GM18499 (cell line): ENCODE results near the gene TMEM60.

Experiments used
- ATAC-seq: cut with Tn5 transposase; IDR thresholded peaks from one replicate; pipeline ENCODE4 v1.9.1; 2021; ENCODE audit warnings: moderate number of reproducible peaks; ENCODE audit not compliant: insufficient read depth, unreplicated experiment

Gene TMEM60

DNA sequence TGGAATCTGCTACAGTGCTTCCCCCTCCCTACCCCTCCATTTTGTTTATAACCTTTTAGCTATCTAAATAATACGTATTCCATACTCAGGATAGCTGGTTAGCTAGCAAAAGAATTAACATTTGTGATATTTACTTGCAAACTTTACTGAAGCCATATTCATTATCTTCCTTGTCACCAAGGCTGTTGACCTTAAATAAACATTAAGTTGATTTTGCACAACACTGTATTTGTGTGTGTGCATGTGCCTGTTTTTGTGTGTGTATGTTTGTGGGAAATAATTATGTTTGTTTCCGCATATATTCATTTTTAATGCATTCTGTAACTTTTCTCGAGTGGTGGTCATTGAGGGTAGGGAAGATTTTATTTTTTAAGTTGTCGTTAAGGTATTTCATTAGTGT, 15.9 kb downstream of the TMEM60 start:
- ATAC-seq = no peak

DNA sequence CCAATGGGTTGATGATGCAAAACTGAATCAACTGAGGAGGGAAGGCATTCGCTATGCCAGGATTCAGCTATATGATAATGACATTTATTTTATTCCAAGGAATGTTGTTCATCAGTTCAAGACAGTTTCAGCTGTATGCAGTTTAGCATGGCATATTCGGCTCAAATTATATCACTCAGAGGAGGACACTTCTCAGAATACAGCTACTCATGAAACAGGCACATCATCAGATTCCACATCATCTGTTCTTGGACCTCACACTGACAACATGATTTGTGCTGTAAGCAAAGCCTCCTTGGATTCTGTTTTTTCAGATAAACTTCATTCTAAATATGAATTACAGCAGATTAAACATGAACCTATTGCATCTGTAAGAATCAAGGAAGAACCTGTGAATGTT, 19.7 kb downstream of the TMEM60 start:
- ATAC-seq = no peak

DNA sequence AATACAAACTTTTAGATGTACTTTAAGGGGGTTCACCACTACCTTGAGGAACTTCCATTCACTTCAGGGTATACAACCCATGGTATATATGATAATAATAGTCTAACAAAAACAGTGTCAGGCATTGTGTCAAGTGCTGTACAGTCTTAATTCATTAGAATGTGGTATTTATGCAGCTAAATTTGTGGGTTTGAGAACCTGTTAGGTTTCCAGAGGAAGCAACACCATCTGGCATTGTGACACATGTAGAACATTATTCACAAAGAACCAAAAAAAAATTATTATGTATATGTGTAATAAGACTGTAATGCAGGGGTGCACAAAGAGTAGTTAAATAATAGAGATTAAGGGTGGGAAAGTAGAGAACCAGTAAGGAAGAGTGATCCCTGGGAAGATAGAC, 26.3 kb downstream of the TMEM60 start:
- ATAC-seq = no peak

DNA sequence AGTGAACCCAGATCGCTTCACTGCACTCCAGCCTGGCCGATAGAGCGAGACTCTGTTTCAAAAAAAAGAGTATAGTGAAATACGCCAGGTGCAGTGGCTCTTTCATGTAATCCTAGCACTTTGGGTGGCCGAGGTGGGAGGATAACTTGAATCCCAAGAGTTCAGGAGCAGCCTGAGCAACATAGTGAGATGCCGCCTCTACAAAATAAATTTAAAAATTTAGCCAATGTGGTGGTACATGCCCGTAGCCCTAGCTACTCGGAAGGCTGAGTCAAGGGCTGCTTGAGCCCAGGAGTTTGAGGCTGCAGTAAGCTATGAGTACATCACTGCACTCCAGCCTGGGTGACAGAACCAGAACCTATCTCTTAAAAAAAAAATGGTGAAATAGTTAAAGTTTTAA, 27.9 kb downstream of the TMEM60 start:
- no peak for ATAC-seq

DNA sequence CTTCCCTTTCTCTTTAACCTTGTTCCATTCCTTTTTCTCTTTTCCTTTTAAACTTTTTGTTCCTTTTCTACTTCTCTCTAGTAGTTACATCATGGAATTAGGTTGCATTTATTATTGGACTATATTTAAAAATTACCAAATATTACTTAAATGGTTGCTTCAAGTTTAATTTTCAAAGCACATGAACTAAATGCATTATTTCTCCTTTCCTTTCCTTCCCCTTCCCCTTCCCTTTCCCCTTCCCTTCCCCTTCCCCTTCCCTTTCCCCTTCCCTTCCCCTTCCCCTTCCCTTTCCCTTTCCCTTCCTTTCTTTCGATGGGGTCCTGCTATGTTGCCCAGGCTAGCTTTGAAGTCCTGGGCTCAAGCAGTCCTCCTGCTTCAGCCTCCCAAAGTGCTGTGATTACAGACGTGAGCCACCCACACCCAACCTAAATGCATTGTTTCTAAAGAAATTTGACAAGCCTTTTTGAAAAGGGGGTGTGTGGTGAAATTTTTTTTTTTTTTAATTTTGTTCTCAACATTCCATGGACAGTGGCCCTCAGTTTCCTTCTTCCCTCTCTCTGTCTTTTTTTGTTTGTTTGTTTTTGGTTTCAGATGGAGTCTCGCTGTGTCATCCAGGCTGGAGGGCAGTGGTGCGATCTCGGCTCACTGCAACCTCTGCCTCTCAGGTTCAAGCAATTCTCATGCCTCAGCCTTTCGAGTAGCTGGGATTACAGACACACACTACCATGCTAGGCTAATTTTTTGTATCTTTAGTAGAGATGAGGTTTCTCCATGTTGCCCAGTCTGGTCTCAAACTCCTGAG, 31.2 kb downstream of the TMEM60 start:
- ATAC-seq = no peak

DNA sequence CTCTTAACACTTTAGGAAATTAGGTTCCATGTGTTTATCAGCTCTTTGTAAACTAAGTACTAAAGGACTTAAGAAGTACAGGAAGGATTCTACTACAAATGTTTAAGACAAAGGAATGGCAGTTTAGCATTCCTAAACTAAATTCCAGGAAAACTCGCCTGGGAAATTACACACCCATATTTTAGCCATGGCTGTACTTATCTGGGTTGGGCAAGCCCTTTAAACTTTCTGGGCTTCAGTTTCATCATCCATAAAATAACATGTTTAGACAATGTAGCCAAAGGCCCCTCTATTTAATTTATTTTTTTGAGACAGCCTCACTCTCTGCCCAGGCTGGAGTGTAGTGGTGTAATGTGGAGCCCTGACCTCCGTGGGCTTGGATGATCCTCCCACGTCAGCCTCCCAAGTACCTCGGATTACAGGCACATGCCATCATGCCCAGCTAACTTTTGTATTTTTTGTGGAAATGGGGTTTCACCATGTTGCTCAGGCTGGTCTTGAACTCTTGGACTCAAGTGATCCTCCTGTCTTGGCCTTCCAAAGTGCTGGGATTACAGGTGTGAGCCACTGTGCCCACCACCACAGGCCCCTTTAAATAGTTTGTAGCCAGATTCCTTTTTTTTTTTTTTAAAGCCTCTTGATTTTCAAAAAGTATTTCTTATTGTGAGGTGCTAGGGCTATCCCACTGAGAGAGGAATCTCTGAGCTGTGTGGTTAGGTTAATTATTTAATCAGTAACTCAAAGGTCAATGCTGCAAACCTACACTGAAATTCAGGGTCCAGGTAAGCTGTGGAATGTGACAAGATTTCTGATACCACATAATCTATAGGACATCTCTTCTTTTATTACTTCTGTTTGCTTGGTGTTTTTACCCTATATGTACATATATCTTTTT, 32.1 kb downstream of the TMEM60 start:
- no peak for ATAC-seq

DNA sequence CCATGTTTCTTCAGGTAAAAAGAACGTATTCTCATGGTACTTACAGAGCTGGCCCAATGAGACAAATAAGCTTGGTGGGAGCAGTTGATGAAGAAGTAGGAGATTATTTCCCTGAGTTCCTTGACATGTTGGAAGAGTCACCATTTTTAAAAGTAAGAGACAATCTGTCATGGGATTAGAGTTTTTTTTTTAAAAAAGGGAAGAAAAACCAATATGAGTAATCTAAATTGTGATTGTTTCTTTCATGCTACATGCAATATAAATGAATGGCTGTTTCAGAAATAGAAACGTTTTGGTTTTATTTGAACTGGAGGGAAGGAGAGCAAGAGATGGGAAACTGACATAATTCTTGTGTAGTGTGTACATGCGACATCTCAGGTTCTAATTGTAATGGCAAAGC, 32.8 kb downstream of the TMEM60 start:
- no peak for ATAC-seq

DNA sequence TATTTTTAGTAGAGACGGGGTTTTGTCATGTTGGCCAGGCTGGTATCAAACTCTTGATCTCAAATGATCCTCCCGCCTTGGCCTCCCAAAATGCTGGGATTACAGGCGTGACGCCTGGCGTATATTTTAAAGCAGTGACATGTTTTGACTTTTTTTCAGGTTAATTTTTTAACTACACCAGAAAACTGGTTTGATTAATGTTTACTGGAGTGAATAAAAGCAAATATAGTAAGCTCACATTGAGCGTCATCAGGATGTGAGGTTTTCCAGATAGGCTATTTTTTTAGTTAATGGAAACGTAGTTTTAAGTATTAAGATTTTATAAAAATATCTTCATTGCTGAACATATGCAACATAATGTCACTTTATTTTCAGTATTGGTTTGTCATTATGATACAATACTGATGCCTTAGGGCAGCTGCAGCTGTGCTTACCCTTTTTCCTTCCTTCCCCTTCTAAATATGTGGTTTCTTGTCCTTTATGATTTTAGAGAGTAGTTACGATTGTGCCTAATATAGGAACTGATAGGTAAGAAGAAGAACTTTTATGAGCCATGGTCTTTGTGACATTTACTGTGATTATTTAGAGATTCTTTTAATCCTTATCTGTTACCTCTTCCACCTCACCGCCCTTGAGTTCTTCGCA, 37.3 kb downstream of the TMEM60 start:
- no peak for ATAC-seq

DNA sequence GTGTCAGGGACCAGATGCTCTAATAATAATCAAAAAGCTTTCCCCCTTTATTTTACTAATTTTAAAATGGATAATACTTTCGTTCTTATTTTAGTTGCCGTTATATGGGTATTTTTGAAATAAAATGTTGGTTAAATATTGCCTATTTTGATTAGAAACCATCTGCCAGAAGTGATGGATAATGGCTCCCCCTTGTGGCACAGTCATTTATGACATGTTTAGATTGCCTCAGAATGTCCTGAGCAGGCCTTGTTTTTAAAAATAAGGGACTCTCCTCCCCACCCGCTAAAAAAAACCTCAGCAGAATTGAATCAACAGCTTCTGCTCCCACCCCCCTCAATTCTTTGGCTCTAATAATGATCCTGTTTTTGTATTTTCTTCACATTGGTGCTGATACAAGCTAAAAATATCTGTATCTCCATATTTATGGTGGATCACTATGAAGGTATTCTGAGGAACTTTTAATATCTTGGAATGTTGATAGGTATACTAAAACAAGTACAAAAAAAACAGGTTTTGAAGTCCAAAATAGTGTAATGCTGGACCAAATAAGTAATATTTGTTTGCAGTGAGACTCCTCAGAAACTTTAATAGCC, 38.8 kb downstream of the TMEM60 start:
- ATAC-seq = no peak

DNA sequence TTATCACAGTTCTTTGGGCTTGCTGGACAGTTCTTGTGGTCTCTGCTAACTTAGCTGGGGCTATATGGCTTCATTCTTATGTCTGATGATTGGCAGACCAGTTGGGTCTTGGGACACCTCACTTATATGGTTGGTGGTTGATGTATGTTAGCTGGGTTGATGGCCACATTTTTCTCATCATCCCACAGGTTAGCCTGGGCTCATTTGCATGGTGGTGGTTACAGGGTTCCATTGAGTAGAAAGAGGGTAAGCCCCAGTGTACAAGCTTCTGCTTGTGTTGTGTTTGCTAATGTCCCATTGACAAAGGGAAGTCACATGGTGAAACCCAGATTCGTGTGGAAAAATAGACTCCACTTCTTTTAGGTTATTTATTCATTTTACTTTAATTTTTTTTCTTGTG, 40.6 kb downstream of the TMEM60 start:
- peak; percentile 94 for ATAC-seq

DNA sequence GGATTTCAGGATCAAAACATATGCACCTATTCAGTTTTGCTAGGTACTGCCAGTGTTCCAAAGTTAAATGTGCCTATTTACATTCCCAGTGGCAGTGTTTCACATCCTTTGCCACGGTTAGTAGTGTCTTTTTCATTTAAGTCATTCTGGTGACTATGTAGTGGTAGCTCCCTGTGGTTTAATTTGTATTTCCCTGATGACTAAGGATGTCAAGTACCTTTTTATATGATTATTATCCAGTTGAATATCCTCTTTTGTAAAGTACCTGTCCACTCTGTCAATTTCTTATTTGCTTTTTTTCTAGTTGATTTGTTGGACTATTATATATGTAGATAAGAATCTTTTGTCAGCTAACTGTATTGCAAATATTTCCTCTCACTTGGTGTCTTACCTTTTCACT, 45.1 kb downstream of the TMEM60 start:
- no peak for ATAC-seq

DNA sequence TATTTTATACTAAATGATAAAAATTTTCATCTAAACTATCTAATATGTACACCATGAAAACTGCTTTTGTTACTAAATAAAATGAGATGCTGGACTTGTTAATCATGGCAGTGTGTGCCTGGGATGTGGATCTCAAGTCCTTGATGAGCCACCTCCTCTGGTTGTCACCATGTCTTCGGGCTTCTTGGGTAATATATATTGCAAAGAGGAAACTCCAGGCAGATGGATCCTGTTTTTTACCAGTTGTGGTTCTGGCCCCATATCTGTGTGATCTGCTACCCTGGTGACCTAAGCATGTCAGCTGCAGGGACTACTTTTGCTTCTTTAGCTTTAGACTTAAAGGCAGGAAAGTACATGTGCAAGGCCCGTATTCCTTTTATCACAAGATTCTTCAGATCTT, 46.2 kb downstream of the TMEM60 start:
- ATAC-seq = no peak

DNA sequence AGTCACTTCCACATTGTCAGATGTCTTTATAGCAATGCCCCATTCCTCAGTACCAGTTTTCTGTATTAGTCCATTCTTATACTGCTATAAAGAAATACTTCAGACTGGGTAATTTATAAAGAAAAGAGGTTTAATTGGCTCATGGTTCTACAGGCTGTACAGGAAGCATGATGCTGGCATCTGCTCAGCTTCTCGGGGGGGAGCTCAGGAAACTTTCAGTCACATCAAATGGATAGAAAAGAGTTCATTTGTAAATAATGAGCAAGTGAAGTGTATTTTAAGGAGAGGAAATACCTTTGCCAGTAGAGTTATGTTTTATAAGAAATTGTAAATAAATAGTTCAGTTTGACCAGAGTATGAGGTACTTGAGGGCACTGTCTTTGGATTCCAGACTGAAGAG, 50.5 kb downstream of the TMEM60 start:
- ATAC-seq = no peak

DNA sequence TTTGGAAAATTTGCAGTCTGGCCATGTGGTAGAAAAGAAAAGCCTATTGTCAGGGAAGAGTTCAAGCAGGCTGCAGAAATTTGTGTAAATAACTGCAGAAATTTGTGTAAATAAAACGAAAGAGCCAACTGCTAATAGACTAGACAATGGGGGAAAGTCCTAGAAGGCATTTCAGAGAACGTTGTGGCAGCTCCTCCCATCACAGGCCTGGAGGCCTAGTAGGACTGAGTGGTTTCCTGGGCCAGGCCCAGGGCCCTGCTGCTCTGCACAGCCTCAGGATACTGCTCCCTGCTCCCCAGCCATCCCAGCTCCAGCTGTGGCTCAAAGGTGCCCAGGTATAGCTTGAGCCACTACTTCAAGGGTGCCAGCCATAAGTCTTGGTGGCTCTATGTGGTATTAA, 51.1 kb downstream of the TMEM60 start:
- no peak for ATAC-seq

DNA sequence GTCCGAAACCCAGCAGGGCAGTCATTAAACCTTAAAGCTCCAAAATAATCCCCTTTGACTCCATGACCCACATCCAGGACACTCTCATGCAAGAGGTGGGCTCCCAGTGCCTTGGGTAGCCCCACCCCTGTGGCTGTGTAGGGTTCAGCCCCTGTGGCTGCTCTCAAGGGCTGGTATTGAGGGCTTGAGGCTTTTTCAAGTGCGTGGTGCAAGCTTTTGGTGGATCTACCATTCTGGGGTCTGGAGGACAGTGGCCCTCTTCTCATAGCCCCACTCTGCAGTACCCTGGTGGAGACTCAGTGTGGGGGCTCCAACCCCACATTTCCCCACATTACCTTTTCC, 51.4 kb downstream of the TMEM60 start:
- no peak for ATAC-seq

DNA sequence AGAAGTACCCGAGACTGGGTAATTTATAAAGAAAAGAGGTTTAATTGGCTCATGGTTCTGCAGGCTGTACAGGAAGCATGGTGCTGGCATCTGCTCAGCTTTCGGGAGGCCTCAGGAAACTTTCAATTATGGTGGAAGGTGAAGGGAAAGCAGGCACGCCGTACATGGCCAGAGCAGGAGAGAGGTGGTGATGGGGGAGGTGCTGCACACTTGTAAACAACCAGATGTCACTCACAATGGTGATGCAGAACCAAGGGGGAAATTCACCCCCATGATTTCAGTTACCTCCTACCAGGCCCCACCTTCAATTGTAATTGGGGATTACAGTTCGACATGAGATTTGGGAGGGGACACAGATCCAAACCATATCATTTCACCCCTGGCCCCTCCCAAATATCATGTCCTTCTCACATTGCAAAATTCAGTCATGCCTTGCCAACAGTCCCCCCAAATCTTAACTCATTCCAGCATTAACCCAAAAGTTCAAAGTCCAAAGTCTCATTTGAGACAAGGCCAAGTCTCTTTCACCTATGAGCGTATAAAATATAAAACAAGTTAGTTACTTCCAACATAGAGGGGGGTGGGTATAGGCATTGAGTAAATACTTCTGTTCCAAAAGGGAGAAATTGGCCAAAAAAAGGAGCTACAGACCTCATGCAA, 51.9 kb downstream of the TMEM60 start:
- ATAC-seq = no peak

DNA sequence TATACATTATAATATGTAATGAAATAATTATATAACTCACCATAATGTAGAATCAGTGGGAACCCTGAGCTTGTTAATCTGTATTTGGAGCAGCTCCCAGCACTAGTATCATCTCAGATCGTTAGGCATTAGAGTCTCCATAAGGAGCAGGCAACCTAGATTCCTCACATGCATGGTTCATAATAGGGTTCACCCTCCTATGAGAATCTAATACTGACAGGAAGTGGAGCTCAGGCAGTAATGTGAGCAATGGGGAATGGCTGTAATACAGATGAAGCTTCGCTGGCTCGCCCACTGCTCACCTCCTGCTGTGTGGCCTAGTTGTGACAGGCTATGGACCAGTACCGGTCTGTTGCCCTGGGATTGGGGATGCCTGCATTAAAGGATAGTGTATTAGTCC, 52.5 kb downstream of the TMEM60 start:
- no peak for ATAC-seq
